Measurements from ENCODE around the gene CDCA8.

The CDCA8 gene

GRCh38 chr1:37697737-37698136 lies 5.4 kb downstream of the CDCA8 start:
- TF ChIP-seq MYC (IDR thresholded peaks at IDR 0.05; ENCODE audit: low read depth, low read length) = no peak
- TF ChIP-seq POLR2A (IDR thresholded peaks at IDR 0.05; ENCODE audit: extremely low read depth, insufficient read length) = no peak
- no peak for TF ChIP-seq MAX (IDR thresholded peaks at IDR 0.05; ENCODE audit: low read depth, low read length)
- TF ChIP-seq CTCF (IDR thresholded peaks at IDR 0.05; ENCODE audit: low read depth, low read length) = no peak
- no peak overlapping the region for H3K4me3 ChIP-seq (ENCODE audit: low read depth, low read length)

GRCh38 chr1:37699147-37699546 lies 6.8 kb downstream of the CDCA8 start:
- H3K4me3 ChIP-seq (ENCODE audit: low read depth, low read length) = no peak overlapping the region
- TF ChIP-seq CTCF (IDR thresholded peaks at IDR 0.05; ENCODE audit: low read depth, low read length) = no peak
- no peak for TF ChIP-seq MYC (IDR thresholded peaks at IDR 0.05; ENCODE audit: low read depth, low read length)
- TF ChIP-seq MAX (IDR thresholded peaks at IDR 0.05; ENCODE audit: low read depth, low read length) = no peak
- TF ChIP-seq POLR2A (IDR thresholded peaks at IDR 0.05; ENCODE audit: extremely low read depth, insufficient read length) = no peak
- DNase-seq (ENCODE audit: low read depth) = no peak

More at GRCh38 chr1:37697737-37698136, 5.4 kb downstream of the CDCA8 start:
- no peak for DNase-seq (ENCODE audit: low read depth)

- H3K4me3 ChIP-seq (ENCODE audit: low read depth, low read length) = no peak overlapping the region
- DNase-seq (ENCODE audit: low read depth) = no peak
- TF ChIP-seq MAX (IDR thresholded peaks at IDR 0.05; ENCODE audit: low read depth, low read length) (no peak), MYC (IDR thresholded peaks at IDR 0.05; ENCODE audit: low read depth, low read length) (no peak), POLR2A (IDR thresholded peaks at IDR 0.05; ENCODE audit: extremely low read depth, insufficient read length) (no peak), CTCF (IDR thresholded peaks at IDR 0.05; ENCODE audit: low read depth, low read length) (no peak)
These were observed 8.7 kb downstream of the CDCA8 start for GRCh38 chr1:37701051-37701450.

- TF ChIP-seq MAX (IDR thresholded peaks at IDR 0.05; ENCODE audit: low read depth, low read length) (no peak), MYC (IDR thresholded peaks at IDR 0.05; ENCODE audit: low read depth, low read length) (no peak), CTCF (IDR thresholded peaks at IDR 0.05; ENCODE audit: low read depth, low read length) (no peak), POLR2A (IDR thresholded peaks at IDR 0.05; ENCODE audit: extremely low read depth, insufficient read length) (no peak)
- H3K4me3 ChIP-seq (ENCODE audit: low read depth, low read length) = no peak overlapping the region
- DNase-seq (ENCODE audit: low read depth) = no peak
These were observed 10.7 kb downstream of the CDCA8 start for GRCh38 chr1:37703061-37703460.

GRCh38 chr1:37704966-37705365 lies 12.7 kb downstream of the CDCA8 start:
- no peak overlapping the region for H3K4me3 ChIP-seq (ENCODE audit: low read depth, low read length)

More at GRCh38 chr1:37704966-37705365, 12.7 kb downstream of the CDCA8 start:
- TF ChIP-seq POLR2A (IDR thresholded peaks at IDR 0.05; ENCODE audit: extremely low read depth, insufficient read length) (no peak), MAX (IDR thresholded peaks at IDR 0.05; ENCODE audit: low read depth, low read length) (no peak), MYC (IDR thresholded peaks at IDR 0.05; ENCODE audit: low read depth, low read length) (no peak), CTCF (IDR thresholded peaks at IDR 0.05; ENCODE audit: low read depth, low read length) (no peak)
- no peak for DNase-seq (ENCODE audit: low read depth)

Data from NB4 (cell line).